Measurements from ENCODE around the gene SERPINH1.

Gene SERPINH1

GRCh38 chr11:75555079-75555811 is 6.8 kb upstream of the SERPINH1 start:
- no peak overlapping the region for H3K9ac ChIP-seq (ENCODE audit: low read length)
- TF ChIP-seq EZH2 (IDR thresholded peaks at IDR 0.05; ENCODE audit: borderline replicate concordance, low read length) = no peak
- TF ChIP-seq, protein P1, sequence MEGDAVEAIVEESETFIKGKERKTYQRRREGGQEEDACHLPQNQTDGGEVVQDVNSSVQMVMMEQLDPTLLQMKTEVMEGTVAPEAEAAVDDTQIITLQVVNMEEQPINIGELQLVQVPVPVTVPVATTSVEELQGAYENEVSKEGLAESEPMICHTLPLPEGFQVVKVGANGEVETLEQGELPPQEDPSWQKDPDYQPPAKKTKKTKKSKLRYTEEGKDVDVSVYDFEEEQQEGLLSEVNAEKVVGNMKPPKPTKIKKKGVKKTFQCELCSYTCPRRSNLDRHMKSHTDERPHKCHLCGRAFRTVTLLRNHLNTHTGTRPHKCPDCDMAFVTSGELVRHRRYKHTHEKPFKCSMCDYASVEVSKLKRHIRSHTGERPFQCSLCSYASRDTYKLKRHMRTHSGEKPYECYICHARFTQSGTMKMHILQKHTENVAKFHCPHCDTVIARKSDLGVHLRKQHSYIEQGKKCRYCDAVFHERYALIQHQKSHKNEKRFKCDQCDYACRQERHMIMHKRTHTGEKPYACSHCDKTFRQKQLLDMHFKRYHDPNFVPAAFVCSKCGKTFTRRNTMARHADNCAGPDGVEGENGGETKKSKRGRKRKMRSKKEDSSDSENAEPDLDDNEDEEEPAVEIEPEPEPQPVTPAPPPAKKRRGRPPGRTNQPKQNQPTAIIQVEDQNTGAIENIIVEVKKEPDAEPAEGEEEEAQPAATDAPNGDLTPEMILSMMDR (IDR thresholded peaks at IDR 0.05; ENCODE audit: low read length) = no peak
- H3K79me2 ChIP-seq (ENCODE audit: insufficient read depth, low read length) = no peaks in the 10 kb centered on the region
- H3K4me2 ChIP-seq (ENCODE audit: low read length) = no peak overlapping the region
- H3K27ac ChIP-seq (ENCODE audit: low read depth, low read length, poor library complexity, severe bottlenecking) = no peak overlapping the region
- no peaks in the 10 kb centered on the region for H3K4me1 ChIP-seq (ENCODE audit: insufficient read depth, low read length, severe bottlenecking)
- H3K9me3 ChIP-seq (ENCODE audit: low read length) = no peaks in the 10 kb centered on the region
- H3F3A ChIP-seq (ENCODE audit: insufficient read depth, low read length) = no peaks in the 10 kb centered on the region
- H2AFZ ChIP-seq (ENCODE audit: low read length) = no peak overlapping the region
- no peaks in the 10 kb centered on the region; the same call in 1 of the 2 replicates for H3K27me3 ChIP-seq (ENCODE audit: insufficient read depth, low read length)
- H3K9me2 ChIP-seq (ENCODE audit: low read depth, low read length) = no peaks in the 10 kb centered on the region
- H3K4me3 ChIP-seq (ENCODE audit: low read depth, low read length, poor library complexity, severe bottlenecking) = no peak overlapping the region
- H3K36me3 ChIP-seq (ENCODE audit: insufficient read depth, low read length) = no peaks in the 10 kb centered on the region
- no peaks in the 10 kb centered on the region for H4K20me1 ChIP-seq (ENCODE audit: insufficient read depth, low read length)

DNA sequence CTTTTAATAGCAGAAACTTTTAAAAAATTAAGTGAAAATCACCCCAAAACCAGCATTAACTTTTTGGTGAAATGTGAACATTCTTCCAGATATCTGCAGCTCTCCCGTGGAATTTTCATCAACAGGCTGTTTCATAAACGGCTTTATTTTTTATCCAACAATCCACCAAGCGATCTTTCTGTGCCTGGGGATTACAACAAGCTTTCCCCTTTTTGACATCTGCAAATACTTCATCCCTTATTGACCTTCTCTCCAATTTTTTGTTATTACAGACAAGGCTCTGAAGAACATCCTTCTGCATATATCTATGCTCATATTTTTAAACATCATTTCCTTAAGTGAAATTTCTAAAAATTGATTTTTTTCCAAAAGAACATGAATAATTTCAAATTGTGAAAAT is 5.8 kb upstream of the SERPINH1 start:
- H3K4me3 ChIP-seq (ENCODE audit: low read depth, low read length, poor library complexity, severe bottlenecking) = no peak overlapping the region
- no peak overlapping the region for H2AFZ ChIP-seq (ENCODE audit: low read length)
- H3K9ac ChIP-seq (ENCODE audit: low read length) = no peak overlapping the region
- H3K4me2 ChIP-seq (ENCODE audit: low read length) = no peak overlapping the region
- H3K36me3 ChIP-seq (ENCODE audit: insufficient read depth, low read length) = no peaks in the 10 kb centered on the region
- no peaks in the 10 kb centered on the region for H3K4me1 ChIP-seq (ENCODE audit: insufficient read depth, low read length, severe bottlenecking)
- H3K79me2 ChIP-seq (ENCODE audit: insufficient read depth, low read length) = no peaks in the 10 kb centered on the region
- H3K27me3 ChIP-seq (ENCODE audit: insufficient read depth, low read length) = no peaks in the 10 kb centered on the region; the same call in 1 of the 2 replicates
- TF ChIP-seq, protein P1 (IDR thresholded peaks at IDR 0.05; ENCODE audit: low read length) = no peak
- TF ChIP-seq EZH2 (IDR thresholded peaks at IDR 0.05; ENCODE audit: borderline replicate concordance, low read length) = no peak
- no peaks in the 10 kb centered on the region for H4K20me1 ChIP-seq (ENCODE audit: insufficient read depth, low read length)
- H3K9me3 ChIP-seq (ENCODE audit: low read length) = no peaks in the 10 kb centered on the region
- no peak overlapping the region for H3K27ac ChIP-seq (ENCODE audit: low read depth, low read length, poor library complexity, severe bottlenecking)
- H3K9me2 ChIP-seq (ENCODE audit: low read depth, low read length) = no peaks in the 10 kb centered on the region
- H3F3A ChIP-seq (ENCODE audit: insufficient read depth, low read length) = no peaks in the 10 kb centered on the region

DNA sequence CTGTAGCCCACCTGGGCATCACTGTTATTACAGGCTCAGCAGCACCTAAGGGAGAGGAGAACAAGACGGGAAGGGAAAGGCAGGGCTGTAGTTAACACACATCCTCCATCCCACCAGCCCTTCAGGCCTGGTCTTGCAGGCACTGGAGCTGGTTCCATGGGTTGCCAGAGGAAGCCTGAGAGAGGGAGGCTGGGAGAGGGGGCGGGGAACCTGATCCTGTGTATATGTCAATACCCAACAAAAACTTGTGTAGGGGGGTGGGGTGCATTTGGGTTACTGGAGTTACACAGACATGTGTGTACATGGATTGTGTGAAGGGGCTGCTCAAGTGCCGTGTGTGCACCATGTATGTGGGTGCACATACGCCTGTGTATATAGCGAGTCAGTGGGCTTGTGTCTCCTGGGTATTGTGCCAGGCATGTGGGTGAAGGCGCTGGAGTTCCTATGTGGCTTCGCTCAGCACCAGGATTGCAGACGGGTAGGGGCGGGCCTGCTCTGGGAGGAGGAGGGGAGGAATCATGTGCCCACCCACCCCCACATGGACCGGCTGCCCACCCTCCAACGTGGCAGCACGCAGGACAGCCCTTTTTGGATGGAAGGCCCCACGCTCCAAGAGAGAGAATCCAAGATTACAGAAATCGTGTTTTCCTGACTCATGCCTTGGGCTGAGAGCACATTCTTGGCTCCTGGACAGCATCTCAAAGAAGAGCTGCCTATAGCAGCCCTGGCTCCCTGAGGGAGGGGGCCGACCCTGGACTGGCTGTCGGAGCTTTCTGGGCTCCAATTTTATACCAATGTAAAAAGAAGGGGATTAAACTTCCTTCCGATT is 4.2 kb upstream of the SERPINH1 start:
- Histone ChIP-seq H3K27me3 (ENCODE audit: insufficient read depth, low read length) (no peaks in the 10 kb centered on the region; the same call in none of the 2 replicates), H3K4me1 (ENCODE audit: insufficient read depth, low read length, severe bottlenecking) (peaks cover 6% of the 10 kb centered on the region), H3K9ac (ENCODE audit: low read length) (no peak overlapping the region), H3K9me2 (ENCODE audit: low read depth, low read length) (no peaks in the 10 kb centered on the region), H4K20me1 (ENCODE audit: insufficient read depth, low read length) (no peaks in the 10 kb centered on the region), H3K9me3 (ENCODE audit: low read length) (no peaks in the 10 kb centered on the region), H3K4me3 (ENCODE audit: low read depth, low read length, poor library complexity, severe bottlenecking) (no peak overlapping the region), H2AFZ (ENCODE audit: low read length) (no peak overlapping the region), H3K4me2 (ENCODE audit: low read length) (no peak overlapping the region), H3K36me3 (ENCODE audit: insufficient read depth, low read length) (no peaks in the 10 kb centered on the region), H3K79me2 (ENCODE audit: insufficient read depth, low read length) (no peaks in the 10 kb centered on the region), H3F3A (ENCODE audit: insufficient read depth, low read length) (no peaks in the 10 kb centered on the region), H3K27ac (ENCODE audit: low read depth, low read length, poor library complexity, severe bottlenecking) (no peak overlapping the region)
- TF ChIP-seq, protein P1 (IDR thresholded peaks at IDR 0.05; ENCODE audit: low read length) = no peak
- no peak for TF ChIP-seq EZH2 (IDR thresholded peaks at IDR 0.05; ENCODE audit: borderline replicate concordance, low read length)

Measured in OCI-LY1 (cell line).